Astrocyte (in vitro differentiated cells and primary cell): Measurements from ENCODE around the gene OLFM2. TPM values are rescaled to one million over a fixed set of nuclear protein-coding genes. Genes with fewer than 3 reads are reported as not detected.
"Not testable (repeated sequence)": the region's sequence is repeated elsewhere in the genome, so short reads cannot be mapped to it uniquely, and the experiment has no call there.

Experiments
- DNase-seq: peaks from one replicate; pipeline ENCODE4 v3.0.0-alpha.2; 2010; ENCODE audit warnings: low read depth
- FAIRE-seq: peaks from 2 replicates; lab custom pipeline; 2011; peaks lifted over from hg19 to GRCh38; lab: Jason Lieb, UNC
- H2AFZ ChIP-seq: 2 replicates; pipeline ENCODE4 v1.6.0; 2012; ENCODE audit warnings: low read depth, low read length, inconsistent platforms
- H3K27ac ChIP-seq: 2 replicates; pipeline ENCODE4 v1.5.1; 2011; ENCODE audit warnings: low read depth, low read length, inconsistent platforms
- H3K27me3 ChIP-seq: 2 replicates; pipeline ENCODE4 v1.6.0; 2011; ENCODE audit warnings: low read length, inconsistent platforms; ENCODE audit not compliant: insufficient read depth
- H3K36me3 ChIP-seq: 2 replicates; pipeline ENCODE4 v1.5.1; 2011; ENCODE audit warnings: low read length, inconsistent platforms; ENCODE audit not compliant: insufficient read depth
- H3K4me1 ChIP-seq: 2 replicates; pipeline ENCODE4 v1.5.1; 2011; ENCODE audit warnings: low read length, inconsistent platforms; ENCODE audit not compliant: insufficient read depth
- H3K4me2 ChIP-seq: 2 replicates; pipeline ENCODE4 v1.6.0; 2012; ENCODE audit warnings: low read length, inconsistent platforms
- H3K4me3 ChIP-seq: 2 replicates; pipeline ENCODE4 v1.5.1; 2011; ENCODE audit warnings: low read depth, mild to moderate bottlenecking, low read length, inconsistent platforms; ENCODE audit not compliant: insufficient read depth
- H3K79me2 ChIP-seq: 2 replicates; pipeline ENCODE4 v1.6.0; 2012; ENCODE audit warnings: mild to moderate bottlenecking, low read length, inconsistent platforms; ENCODE audit not compliant: insufficient read depth
- H3K9ac ChIP-seq: 2 replicates; pipeline ENCODE4 v1.6.0; 2012; ENCODE audit warnings: mild to moderate bottlenecking, low read length, inconsistent platforms
- H3K9me3 ChIP-seq: 2 replicates; pipeline ENCODE4 v1.5.1; 2012; ENCODE audit warnings: low read depth, mild to moderate bottlenecking, low read length, inconsistent platforms; ENCODE audit not compliant: insufficient read depth
- H4K20me1 ChIP-seq: 2 replicates; pipeline ENCODE4 v1.6.0; 2012; ENCODE audit warnings: low read length, inconsistent platforms; ENCODE audit not compliant: insufficient read depth
- H3K27ac Mint-ChIP-seq: one replicate; pipeline ENCODE4 v1.8.0; 2021; ENCODE audit warnings: mild to moderate bottlenecking, mixed read lengths; ENCODE audit not compliant: unreplicated experiment
- H3K27me3 Mint-ChIP-seq: one replicate; pipeline ENCODE4 v1.8.0; 2021; ENCODE audit warnings: low read depth, mixed read lengths; ENCODE audit not compliant: unreplicated experiment
- H3K36me3 Mint-ChIP-seq: one replicate; pipeline ENCODE4 v1.8.0; 2021; ENCODE audit warnings: low read depth, mixed read lengths; ENCODE audit not compliant: unreplicated experiment
- H3K4me1 Mint-ChIP-seq: one replicate; pipeline ENCODE4 v1.8.0; 2021; ENCODE audit warnings: low read depth, mixed read lengths; ENCODE audit not compliant: unreplicated experiment
- H3K4me3 Mint-ChIP-seq: one replicate; pipeline ENCODE4 v1.8.0; 2021; ENCODE audit warnings: mild to moderate bottlenecking, moderate library complexity, mixed read lengths; ENCODE audit not compliant: unreplicated experiment
- H3K9me3 Mint-ChIP-seq: one replicate; pipeline ENCODE4 v1.8.0; 2021; ENCODE audit warnings: mild to moderate bottlenecking, mixed read lengths; ENCODE audit not compliant: unreplicated experiment
- CTCF ChIP-seq: IDR thresholded peaks from 2 replicates; pipeline ENCODE4 v1.5.1; 2011; ENCODE audit warnings: low read depth, mild to moderate bottlenecking, inconsistent platforms, low read length, moderate library complexity; ENCODE audit not compliant: insufficient read depth
- EZH2 ChIP-seq: IDR thresholded peaks from 2 replicates; pipeline ENCODE4 v1.6.1; 2012; ENCODE audit warnings: mild to moderate bottlenecking, low read length, inconsistent platforms; ENCODE audit not compliant: insufficient read depth
- total RNA-seq: library from RNA; stranded (reverse); gene quantifications from 2 replicates; pipeline ENCODE4 v1.2.1, GENCODE V29; 2021

OLFM2 gene
- total RNA-seq, 1 donor from 2014 or later = 71.3 TPM

- peaks cover 10% of the 10 kb centered on the region for H3K4me1 ChIP-seq
- Mint-ChIP-seq H3K27ac (peak overlapping the region; percentile 38), H3K4me3 (no peak overlapping the region), H3K9me3 (no peaks in the 10 kb centered on the region), H3K36me3 (peaks cover 28% of the 10 kb centered on the region), H3K27me3 (no peaks in the 10 kb centered on the region), H3K4me1 (peaks cover 20% of the 10 kb centered on the region)
- peaks cover 9% of the 10 kb centered on the region for H3K79me2 ChIP-seq
- H2AFZ ChIP-seq = peak overlapping the region; percentile 5
- peak; percentile 90 for DNase-seq
- H3K9ac ChIP-seq = peak overlapping the region; percentile 41
- H3K4me2 ChIP-seq = no peak overlapping the region
- peak; percentile 95 for FAIRE-seq
- H3K27ac ChIP-seq = peak overlapping the region; percentile 55
- TF ChIP-seq CTCF = peak; percentile 74
- TF ChIP-seq EZH2 = no peak
- H3K27me3 ChIP-seq = no peaks in the 10 kb centered on the region
- H3K4me3 ChIP-seq = no peak overlapping the region
- H3K36me3 ChIP-seq = peaks cover 14% of the 10 kb centered on the region
- no peaks in the 10 kb centered on the region for H3K9me3 ChIP-seq
- peaks cover 55% of the 10 kb centered on the region for H4K20me1 ChIP-seq
Measured at GRCh38 chr19:9847087-9847671, 89.1 kb downstream of the OLFM2 start.

DNA sequence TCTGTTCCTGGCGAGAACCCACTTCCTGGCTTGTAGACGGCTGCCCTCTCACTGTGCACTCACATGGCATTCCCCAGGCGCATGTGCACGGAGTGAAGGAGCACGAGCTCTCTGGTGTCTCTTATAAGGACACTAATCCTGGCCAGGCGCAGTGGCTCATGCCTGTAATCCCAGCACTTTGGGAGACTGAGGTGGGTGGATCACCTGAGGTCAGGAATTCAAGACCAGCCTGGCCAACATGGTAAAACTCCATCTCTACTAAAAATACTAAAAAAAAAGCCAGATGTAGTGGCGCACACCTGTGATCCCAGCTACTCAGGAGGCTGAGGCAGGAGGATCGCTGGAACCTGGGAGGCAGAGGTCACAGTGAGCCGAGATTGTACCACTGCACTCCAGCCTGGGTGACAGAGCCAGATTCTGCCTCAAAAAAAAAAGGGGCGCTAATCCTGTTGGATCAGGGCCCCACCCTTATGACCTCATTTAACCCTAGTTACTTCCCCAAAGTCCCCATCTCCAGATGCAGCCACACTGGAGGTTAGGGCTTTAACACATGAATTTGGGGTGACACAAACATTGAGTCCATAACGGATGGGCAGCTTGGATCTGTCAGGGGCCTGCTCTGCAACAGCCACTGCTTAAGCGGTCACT, 92.6 kb downstream of the OLFM2 start:
- Histone ChIP-seq H3K79me2 (peaks cover 13% of the 10 kb centered on the region), H3K36me3 (peaks cover 21% of the 10 kb centered on the region), H3K4me1 (peaks cover 10% of the 10 kb centered on the region), H4K20me1 (peaks cover 66% of the 10 kb centered on the region)
- H3K4me1 Mint-ChIP-seq, H3K27ac Mint-ChIP-seq, DNase-seq, H3K27me3 Mint-ChIP-seq, H3K9me3 ChIP-seq, H3K4me3 Mint-ChIP-seq, FAIRE-seq, H3K9ac ChIP-seq, H3K4me3 ChIP-seq, H3K9me3 Mint-ChIP-seq, H3K4me2 ChIP-seq, H3K27me3 ChIP-seq, H3K27ac ChIP-seq, H2AFZ ChIP-seq: not testable (repeated sequence)
- H3K36me3 Mint-ChIP-seq = peaks cover 32% of the 10 kb centered on the region

DNA sequence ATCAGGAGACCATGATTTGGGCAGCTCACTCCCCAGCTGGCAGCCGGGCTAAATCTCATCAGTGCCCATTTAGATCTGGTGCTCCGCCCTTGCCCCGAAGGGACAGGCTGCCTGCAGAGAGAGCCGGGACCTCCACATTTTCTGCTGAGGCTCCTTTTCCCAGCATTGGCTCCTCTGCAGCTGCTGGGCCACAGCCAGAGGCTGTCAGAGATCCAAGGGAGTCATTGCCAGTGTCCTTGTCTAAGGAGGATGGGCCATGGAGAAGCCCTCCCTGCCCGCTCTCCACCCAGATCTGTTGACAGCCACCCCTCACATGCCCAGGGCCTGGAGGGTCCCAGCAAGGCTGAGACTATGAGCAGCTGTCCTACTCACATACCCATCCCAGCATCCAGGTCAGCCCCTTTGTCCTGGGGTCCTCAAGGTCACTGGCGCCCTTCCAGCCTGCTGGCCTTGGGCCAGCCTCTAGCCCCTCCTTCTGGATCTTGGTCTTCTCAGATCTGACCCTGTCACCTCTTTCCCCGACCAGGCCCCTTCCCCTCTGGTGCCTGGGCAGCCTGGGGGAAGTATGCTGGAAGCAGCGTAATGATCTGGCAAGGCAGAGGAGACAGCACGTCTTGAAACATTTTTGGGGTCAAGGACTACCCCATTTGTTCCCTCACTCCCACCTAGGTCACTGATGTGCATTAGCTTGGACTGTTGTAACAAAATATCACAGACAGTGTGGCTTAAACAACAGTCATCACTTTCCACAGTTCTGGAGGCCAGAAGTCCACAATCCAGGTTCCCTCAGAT, 93.3 kb downstream of the OLFM2 start:
- no peak for TF ChIP-seq CTCF
- TF ChIP-seq EZH2 = no peak
- Mint-ChIP-seq H3K27ac (peak overlapping the region; percentile 58), H3K4me1 (peaks cover 6% of the 10 kb centered on the region), H3K27me3 (no peaks in the 10 kb centered on the region), H3K4me3 (no peak overlapping the region), H3K9me3 (no peaks in the 10 kb centered on the region), H3K36me3 (peaks cover 32% of the 10 kb centered on the region)
- peaks cover 21% of the 10 kb centered on the region for H3K36me3 ChIP-seq
- H3K27me3 ChIP-seq = no peaks in the 10 kb centered on the region
- H3K79me2 ChIP-seq = peaks cover 19% of the 10 kb centered on the region
- H3K9ac ChIP-seq = no peak overlapping the region
- H3K9me3 ChIP-seq = no peaks in the 10 kb centered on the region
- no peak overlapping the region for H3K4me3 ChIP-seq
- no peak overlapping the region for H3K4me2 ChIP-seq
- H4K20me1 ChIP-seq = peaks cover 67% of the 10 kb centered on the region
- no peak for DNase-seq
- no peak overlapping the region for H3K27ac ChIP-seq
- no peak overlapping the region for H2AFZ ChIP-seq
- peaks cover 10% of the 10 kb centered on the region for H3K4me1 ChIP-seq
- FAIRE-seq = no peak
